ENCODE measurements around the gene AGO1. TPM values are rescaled to one million over a fixed set of nuclear protein-coding genes. Genes with fewer than 3 reads are reported as not detected.

Gene AGO1
- total RNA-seq, 4 donors from 2014 or later: 11.2 to 12.6 (median 12.4) TPM

DNA sequence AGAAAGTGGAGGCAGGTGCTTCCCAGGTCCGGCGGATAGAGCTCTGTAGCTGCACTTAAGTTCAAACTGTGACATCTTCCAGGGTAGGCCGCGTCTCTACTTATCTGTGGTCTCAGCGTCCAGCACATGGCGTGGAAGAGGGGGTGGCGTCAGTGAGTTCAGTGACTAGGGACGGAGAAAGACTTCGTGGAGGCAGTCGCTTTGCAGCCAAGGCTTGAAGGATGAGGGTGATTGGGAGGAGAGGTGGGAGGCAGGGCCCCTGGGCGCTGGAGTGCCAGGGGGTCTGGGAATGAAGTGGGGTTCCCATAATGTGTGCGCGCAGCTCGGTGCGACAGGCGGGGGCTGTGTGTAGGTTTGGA, 444 bp upstream of the AGO1 start:
- Histone ChIP-seq H3K9me3 (no peaks in the 10 kb centered on the region), H3K36me3 (no peaks in the 10 kb centered on the region), H3K4me1 (peaks cover 12 to 14% of the 10 kb centered on the region in 2 donors), H3K4me3 (peak overlapping the region; percentile 78 to 98 (median 94)), H3K27me3 (no peaks in the 10 kb centered on the region), H3K27ac (peak overlapping the region in 3 of 4 donors; percentile 75 to 84 (median 75))
- in situ Hi-C loops (cut with MboI; ENCODE audit: low sequenced_read_pairs in 4 of 4): no loop called here
- peak in 1 of 2 donors; percentile 15 for DNase-seq
- intact Hi-C loops (cut with DNase I; ENCODE audit: low total_unique reads): loop anchor here (2.0 kb wide), 1 partner anchor 48 kb away; the partner anchor contains the start of gene AGO3
- ATAC-seq: no peak
- TF ChIP-seq, protein P1, sequence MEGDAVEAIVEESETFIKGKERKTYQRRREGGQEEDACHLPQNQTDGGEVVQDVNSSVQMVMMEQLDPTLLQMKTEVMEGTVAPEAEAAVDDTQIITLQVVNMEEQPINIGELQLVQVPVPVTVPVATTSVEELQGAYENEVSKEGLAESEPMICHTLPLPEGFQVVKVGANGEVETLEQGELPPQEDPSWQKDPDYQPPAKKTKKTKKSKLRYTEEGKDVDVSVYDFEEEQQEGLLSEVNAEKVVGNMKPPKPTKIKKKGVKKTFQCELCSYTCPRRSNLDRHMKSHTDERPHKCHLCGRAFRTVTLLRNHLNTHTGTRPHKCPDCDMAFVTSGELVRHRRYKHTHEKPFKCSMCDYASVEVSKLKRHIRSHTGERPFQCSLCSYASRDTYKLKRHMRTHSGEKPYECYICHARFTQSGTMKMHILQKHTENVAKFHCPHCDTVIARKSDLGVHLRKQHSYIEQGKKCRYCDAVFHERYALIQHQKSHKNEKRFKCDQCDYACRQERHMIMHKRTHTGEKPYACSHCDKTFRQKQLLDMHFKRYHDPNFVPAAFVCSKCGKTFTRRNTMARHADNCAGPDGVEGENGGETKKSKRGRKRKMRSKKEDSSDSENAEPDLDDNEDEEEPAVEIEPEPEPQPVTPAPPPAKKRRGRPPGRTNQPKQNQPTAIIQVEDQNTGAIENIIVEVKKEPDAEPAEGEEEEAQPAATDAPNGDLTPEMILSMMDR (IDR thresholded peaks at IDR 0.05 in 4 of 5, conservative IDR thresholded peaks at IDR 0.05 in 1 of 5): no peak
- TF ChIP-seq POLR2A (IDR thresholded peaks at IDR 0.05): no peak

GRCh38 chr1:35883635-35884101, 659 bp downstream of the AGO1 start:
- no peaks in the 10 kb centered on the region for H3K27me3 ChIP-seq
- TF ChIP-seq, protein P1 (IDR thresholded peaks at IDR 0.05 in 4 of 5, conservative IDR thresholded peaks at IDR 0.05 in 1 of 5): no peak
- TF ChIP-seq POLR2A (IDR thresholded peaks at IDR 0.05): no peak
- ATAC-seq (peak in 1 of 2 donors; percentile 31), DNase-seq (no peak)
- in situ Hi-C loops (cut with MboI; ENCODE audit: low sequenced_read_pairs in 4 of 4) (no loop called here), intact Hi-C loops (cut with DNase I; ENCODE audit: low total_unique reads) (loop anchor here (2.0 kb wide), 1 partner anchor 47 kb away; the partner anchor contains the start of gene AGO3)
- peak overlapping the region; percentile 75 to 84 (median 75) for H3K27ac ChIP-seq
- H3K4me1 ChIP-seq: peaks cover 12 to 14% of the 10 kb centered on the region in 2 donors
- peaks cover 0 to 3% of the 10 kb centered on the region in 2 donors for H3K36me3 ChIP-seq
- no peaks in the 10 kb centered on the region for H3K9me3 ChIP-seq
- H3K4me3 ChIP-seq: peak overlapping the region; percentile 78 to 98 (median 94)

- intact Hi-C loops (cut with DNase I; ENCODE audit: low total_unique reads): no loop called here
- Histone ChIP-seq H3K36me3 (peaks cover 0 to 13% of the 10 kb centered on the region in 2 donors), H3K27me3 (no peaks in the 10 kb centered on the region), H3K9me3 (no peaks in the 10 kb centered on the region), H3K27ac (no peak overlapping the region), H3K4me1 (peaks cover 12 to 14% of the 10 kb centered on the region in 2 donors), H3K4me3 (no peak overlapping the region)
- TF ChIP-seq, protein P1 (IDR thresholded peaks at IDR 0.05 in 4 of 5, conservative IDR thresholded peaks at IDR 0.05 in 1 of 5): no peak
- no peak for TF ChIP-seq POLR2A (IDR thresholded peaks at IDR 0.05)
- DNase-seq (no peak), ATAC-seq (no peak)
- in situ Hi-C loops (cut with MboI; ENCODE audit: low sequenced_read_pairs in 4 of 4): no loop called here
Observed at GRCh38 chr1:35884934-35885333, 1.9 kb downstream of the AGO1 start.

GRCh38 chr1:35885961-35886558, 3.1 kb downstream of the AGO1 start:
- intact Hi-C loops (cut with DNase I; ENCODE audit: low total_unique reads) (no loop called here), in situ Hi-C loops (cut with MboI; ENCODE audit: low sequenced_read_pairs in 4 of 4) (no loop called here)
- no peaks in the 10 kb centered on the region for H3K27me3 ChIP-seq
- no peak for ATAC-seq
- no peak for DNase-seq
- TF ChIP-seq, protein P1 (IDR thresholded peaks at IDR 0.05 in 4 of 5, conservative IDR thresholded peaks at IDR 0.05 in 1 of 5): no peak
- no peak for TF ChIP-seq POLR2A (IDR thresholded peaks at IDR 0.05)
- no peaks in the 10 kb centered on the region for H3K9me3 ChIP-seq
- H3K27ac ChIP-seq: no peak overlapping the region
- no peak overlapping the region for H3K4me3 ChIP-seq
- peaks cover 12 to 14% of the 10 kb centered on the region in 2 donors for H3K4me1 ChIP-seq
- peaks cover 0 to 20% of the 10 kb centered on the region in 2 donors for H3K36me3 ChIP-seq

Measured in gastrocnemius medialis (tissue), 4 donors.